ENCODE results near the gene KSR1. TPM values are rescaled to one million over a fixed set of nuclear protein-coding genes. Genes with fewer than 3 reads are reported as not detected.

Gene KSR1
- total and polyA plus RNA-seq, 9 of the 15 experiments (the other 6 are each of a cell fraction or from before 2014, with no cell fraction given): 1.4 to 51.7 (median 18.4) TPM

DNA sequence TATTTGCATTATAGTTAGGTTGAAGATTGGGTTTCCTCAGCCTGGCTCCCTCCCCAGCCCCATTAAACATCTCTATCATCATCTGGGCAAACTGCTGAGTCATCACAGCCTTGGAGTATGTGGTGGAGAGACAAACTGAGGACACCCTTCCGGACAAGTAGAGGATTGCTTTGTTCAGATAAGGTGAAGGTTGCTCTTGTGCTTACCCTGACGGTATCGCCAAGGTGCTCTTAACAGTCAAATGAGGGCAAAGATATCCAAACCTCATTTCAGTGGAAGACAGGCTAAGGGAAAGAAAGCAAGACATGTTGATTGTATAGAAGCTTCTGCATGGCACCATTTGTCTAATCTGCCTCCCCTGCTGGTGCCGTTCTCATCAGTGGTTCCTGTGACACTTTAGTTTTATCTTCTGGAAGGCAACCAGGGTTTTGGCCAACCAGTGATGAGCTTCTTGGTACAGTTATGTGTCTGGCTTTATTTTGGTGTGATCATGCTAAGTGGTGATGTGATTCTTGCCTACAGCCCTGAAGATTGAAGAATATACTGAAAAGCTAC, 117.8 kb downstream of the KSR1 start (continued):
- TF ChIP-seq ESRRB (CRISPR knock-in tag; IDR thresholded peaks at IDR 0.05; ENCODE audit: borderline replicate concordance) (no peak), KAT2B (IDR thresholded peaks at IDR 0.05; ENCODE audit: low read depth, low read length) (no peak), ZNF384 (IDR thresholded peaks at IDR 0.05; ENCODE audit: low read depth, low read length) (no peak; the same call in 1 of the 2 replicates), DMBX1 (CRISPR knock-in tag; IDR thresholded peaks at IDR 0.05; ENCODE audit: borderline replicate concordance) (peak; percentile 91), TGIF2 (CRISPR knock-in tag; IDR thresholded peaks at IDR 0.05) (no peak), NR1H2 (CRISPR knock-in tag; IDR thresholded peaks at IDR 0.05) (no peak), ZNF431 (CRISPR knock-in tag; IDR thresholded peaks at IDR 0.05) (no peak), FOXA3 (CRISPR knock-in tag; conservative IDR thresholded peaks at IDR 0.05 in 1 of 2, IDR thresholded peaks at IDR 0.05 in 1 of 2) (no peak), SMARCA4 (IDR thresholded peaks at IDR 0.05) (peak; percentile 97), KAT7 (CRISPR knock-in tag; IDR thresholded peaks at IDR 0.05; ENCODE audit: borderline replicate concordance) (no peak)
- TF ChIP-seq, protein P1, sequence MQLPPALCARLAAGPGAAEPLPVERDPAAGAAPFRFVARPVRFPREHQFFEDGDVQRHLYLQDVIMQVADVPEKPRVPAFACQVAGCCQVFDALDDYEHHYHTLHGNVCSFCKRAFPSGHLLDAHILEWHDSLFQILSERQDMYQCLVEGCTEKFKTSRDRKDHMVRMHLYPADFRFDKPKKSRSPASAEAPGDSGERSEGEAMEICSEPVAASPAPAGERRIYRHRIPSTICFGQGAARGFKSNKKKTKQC (CRISPR knock-in tag; IDR thresholded peaks at IDR 0.05): no peak
- TF ChIP-seq, protein P2, sequence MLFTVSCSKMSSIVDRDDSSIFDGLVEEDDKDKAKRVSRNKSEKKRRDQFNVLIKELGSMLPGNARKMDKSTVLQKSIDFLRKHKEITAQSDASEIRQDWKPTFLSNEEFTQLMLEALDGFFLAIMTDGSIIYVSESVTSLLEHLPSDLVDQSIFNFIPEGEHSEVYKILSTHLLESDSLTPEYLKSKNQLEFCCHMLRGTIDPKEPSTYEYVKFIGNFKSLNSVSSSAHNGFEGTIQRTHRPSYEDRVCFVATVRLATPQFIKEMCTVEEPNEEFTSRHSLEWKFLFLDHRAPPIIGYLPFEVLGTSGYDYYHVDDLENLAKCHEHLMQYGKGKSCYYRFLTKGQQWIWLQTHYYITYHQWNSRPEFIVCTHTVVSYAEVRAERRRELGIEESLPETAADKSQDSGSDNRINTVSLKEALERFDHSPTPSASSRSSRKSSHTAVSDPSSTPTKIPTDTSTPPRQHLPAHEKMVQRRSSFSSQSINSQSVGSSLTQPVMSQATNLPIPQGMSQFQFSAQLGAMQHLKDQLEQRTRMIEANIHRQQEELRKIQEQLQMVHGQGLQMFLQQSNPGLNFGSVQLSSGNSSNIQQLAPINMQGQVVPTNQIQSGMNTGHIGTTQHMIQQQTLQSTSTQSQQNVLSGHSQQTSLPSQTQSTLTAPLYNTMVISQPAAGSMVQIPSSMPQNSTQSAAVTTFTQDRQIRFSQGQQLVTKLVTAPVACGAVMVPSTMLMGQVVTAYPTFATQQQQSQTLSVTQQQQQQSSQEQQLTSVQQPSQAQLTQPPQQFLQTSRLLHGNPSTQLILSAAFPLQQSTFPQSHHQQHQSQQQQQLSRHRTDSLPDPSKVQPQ (CRISPR knock-in tag; IDR thresholded peaks at IDR 0.05; ENCODE audit: borderline replicate concordance): no peak
- TF ChIP-seq, protein P3, sequence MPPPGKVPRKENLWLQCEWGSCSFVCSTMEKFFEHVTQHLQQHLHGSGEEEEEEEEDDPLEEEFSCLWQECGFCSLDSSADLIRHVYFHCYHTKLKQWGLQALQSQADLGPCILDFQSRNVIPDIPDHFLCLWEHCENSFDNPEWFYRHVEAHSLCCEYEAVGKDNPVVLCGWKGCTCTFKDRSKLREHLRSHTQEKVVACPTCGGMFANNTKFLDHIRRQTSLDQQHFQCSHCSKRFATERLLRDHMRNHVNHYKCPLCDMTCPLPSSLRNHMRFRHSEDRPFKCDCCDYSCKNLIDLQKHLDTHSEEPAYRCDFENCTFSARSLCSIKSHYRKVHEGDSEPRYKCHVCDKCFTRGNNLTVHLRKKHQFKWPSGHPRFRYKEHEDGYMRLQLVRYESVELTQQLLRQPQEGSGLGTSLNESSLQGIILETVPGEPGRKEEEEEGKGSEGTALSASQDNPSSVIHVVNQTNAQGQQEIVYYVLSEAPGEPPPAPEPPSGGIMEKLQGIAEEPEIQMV (tag; conservative IDR thresholded peaks at IDR 0.05; ENCODE audit: low read depth): no peak
- TF ChIP-seq, protein P4, sequence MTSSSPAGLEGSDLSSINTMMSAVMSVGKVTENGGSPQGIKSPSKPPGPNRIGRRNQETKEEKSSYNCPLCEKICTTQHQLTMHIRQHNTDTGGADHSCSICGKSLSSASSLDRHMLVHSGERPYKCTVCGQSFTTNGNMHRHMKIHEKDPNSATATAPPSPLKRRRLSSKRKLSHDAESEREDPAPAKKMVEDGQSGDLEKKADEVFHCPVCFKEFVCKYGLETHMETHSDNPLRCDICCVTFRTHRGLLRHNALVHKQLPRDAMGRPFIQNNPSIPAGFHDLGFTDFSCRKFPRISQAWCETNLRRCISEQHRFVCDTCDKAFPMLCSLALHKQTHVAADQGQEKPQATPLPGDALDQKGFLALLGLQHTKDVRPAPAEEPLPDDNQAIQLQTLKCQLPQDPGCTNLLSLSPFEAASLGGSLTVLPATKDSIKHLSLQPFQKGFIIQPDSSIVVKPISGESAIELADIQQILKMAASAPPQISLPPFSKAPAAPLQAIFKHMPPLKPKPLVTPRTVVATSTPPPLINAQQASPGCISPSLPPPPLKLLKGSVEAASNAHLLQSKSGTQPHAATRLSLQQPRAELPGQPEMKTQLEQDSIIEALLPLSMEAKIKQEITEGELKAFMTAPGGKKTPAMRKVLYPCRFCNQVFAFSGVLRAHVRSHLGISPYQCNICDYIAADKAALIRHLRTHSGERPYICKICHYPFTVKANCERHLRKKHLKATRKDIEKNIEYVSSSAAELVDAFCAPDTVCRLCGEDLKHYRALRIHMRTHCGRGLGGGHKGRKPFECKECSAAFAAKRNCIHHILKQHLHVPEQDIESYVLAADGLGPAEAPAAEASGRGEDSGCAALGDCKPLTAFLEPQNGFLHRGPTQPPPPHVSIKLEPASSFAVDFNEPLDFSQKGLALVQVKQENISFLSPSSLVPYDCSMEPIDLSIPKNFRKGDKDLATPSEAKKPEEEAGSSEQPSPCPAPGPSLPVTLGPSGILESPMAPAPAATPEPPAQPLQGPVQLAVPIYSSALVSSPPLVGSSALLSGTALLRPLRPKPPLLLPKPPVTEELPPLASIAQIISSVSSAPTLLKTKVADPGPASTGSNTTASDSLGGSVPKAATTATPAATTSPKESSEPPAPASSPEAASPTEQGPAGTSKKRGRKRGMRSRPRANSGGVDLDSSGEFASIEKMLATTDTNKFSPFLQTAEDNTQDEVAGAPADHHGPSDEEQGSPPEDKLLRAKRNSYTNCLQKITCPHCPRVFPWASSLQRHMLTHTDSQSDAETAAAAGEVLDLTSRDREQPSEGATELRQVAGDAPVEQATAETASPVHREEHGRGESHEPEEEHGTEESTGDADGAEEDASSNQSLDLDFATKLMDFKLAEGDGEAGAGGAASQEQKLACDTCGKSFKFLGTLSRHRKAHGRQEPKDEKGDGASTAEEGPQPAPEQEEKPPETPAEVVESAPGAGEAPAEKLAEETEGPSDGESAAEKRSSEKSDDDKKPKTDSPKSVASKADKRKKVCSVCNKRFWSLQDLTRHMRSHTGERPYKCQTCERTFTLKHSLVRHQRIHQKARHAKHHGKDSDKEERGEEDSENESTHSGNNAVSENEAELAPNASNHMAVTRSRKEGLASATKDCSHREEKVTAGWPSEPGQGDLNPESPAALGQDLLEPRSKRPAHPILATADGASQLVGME (CRISPR knock-in tag; IDR thresholded peaks at IDR 0.05): peak; percentile 59; the same call in 1 of the 2 replicates
- TF ChIP-seq, protein P5, sequence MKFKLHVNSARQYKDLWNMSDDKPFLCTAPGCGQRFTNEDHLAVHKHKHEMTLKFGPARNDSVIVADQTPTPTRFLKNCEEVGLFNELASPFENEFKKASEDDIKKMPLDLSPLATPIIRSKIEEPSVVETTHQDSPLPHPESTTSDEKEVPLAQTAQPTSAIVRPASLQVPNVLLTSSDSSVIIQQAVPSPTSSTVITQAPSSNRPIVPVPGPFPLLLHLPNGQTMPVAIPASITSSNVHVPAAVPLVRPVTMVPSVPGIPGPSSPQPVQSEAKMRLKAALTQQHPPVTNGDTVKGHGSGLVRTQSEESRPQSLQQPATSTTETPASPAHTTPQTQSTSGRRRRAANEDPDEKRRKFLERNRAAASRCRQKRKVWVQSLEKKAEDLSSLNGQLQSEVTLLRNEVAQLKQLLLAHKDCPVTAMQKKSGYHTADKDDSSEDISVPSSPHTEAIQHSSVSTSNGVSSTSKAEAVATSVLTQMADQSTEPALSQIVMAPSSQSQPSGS (CRISPR knock-in tag; IDR thresholded peaks at IDR 0.05): no peak
